GM23248 (cell line): ENCODE results near the gene SZT2. TPM values are rescaled to one million over a fixed set of nuclear protein-coding genes. Genes with fewer than 3 reads are reported as not detected.

Source experiments
- DNase-seq: peaks from one replicate; pipeline ENCODE4 v3.0.0-alpha.2; 2015
- H2AFZ ChIP-seq: fragments of 200-600 bp; sonication (generic); 2 replicates; pipeline ENCODE4 v1.6.1; 2016; ENCODE audit warnings: antibody characterized with exemption
- H3F3A ChIP-seq: fragments of 200-600 bp; sonication (generic); 2 replicates; pipeline ENCODE4 v1.6.1; 2016; ENCODE audit warnings: mild to moderate bottlenecking, antibody characterized with exemption, mixed run types; ENCODE audit not compliant: insufficient read depth
- H3K27ac ChIP-seq: fragments of 200-600 bp; sonication (generic); 2 replicates; pipeline ENCODE4 v1.5.1; 2016; ENCODE audit warnings: mild to moderate bottlenecking
- H3K27me3 ChIP-seq: fragments of 200-600 bp; sonication (generic); replicated peaks from 2 replicates; pipeline ENCODE4 v1.6.1; 2016; ENCODE audit warnings: mild to moderate bottlenecking; ENCODE audit not compliant: insufficient read depth
- H3K36me3 ChIP-seq: fragments of 200-600 bp; sonication (generic); 2 replicates; pipeline ENCODE4 v1.6.1; 2016; ENCODE audit warnings: low read depth, mild to moderate bottlenecking
- H3K4me1 ChIP-seq: fragments of 200-600 bp; sonication (generic); 2 replicates; pipeline ENCODE4 v1.6.1; 2016; ENCODE audit warnings: mild to moderate bottlenecking; ENCODE audit not compliant: insufficient read depth
- H3K4me2 ChIP-seq: fragments of 200-600 bp; sonication (generic); one replicate; pipeline ENCODE4 v1.6.1; 2016; ENCODE audit warnings: mild to moderate bottlenecking; ENCODE audit not compliant: unreplicated experiment
- H3K4me3 ChIP-seq: fragments of 200-600 bp; sonication (generic); 2 replicates; pipeline ENCODE4 v1.5.1; 2016; ENCODE audit warnings: mild to moderate bottlenecking
- H3K79me2 ChIP-seq: fragments of 200-600 bp; sonication (generic); 2 replicates; pipeline ENCODE4 v1.6.1; 2016; ENCODE audit warnings: mild to moderate bottlenecking; ENCODE audit not compliant: insufficient read depth
- H3K9ac ChIP-seq: fragments of 200-600 bp; sonication (generic); 2 replicates; pipeline ENCODE4 v1.6.1; 2016; ENCODE audit warnings: mild to moderate bottlenecking
- H3K9me2 ChIP-seq: fragments of 200-600 bp; sonication (generic); 2 replicates; pipeline ENCODE4 v1.6.1; 2016; ENCODE audit warnings: mixed run types, mild to moderate bottlenecking, moderate library complexity; ENCODE audit not compliant: insufficient read depth
- H3K9me3 ChIP-seq: fragments of 200-600 bp; sonication (generic); one replicate; pipeline ENCODE4 v1.6.1; 2017; ENCODE audit warnings: low read depth
- H4K20me1 ChIP-seq: fragments of 200-600 bp; sonication (generic); 2 replicates; pipeline ENCODE4 v1.6.0; 2016; ENCODE audit not compliant: insufficient read depth
- EZH2 ChIP-seq: fragments of 200-600 bp; sonication (generic); IDR thresholded peaks from 2 replicates; pipeline ENCODE4 v1.6.1; 2018; ENCODE audit warnings: antibody characterized with exemption, mild to moderate bottlenecking; ENCODE audit not compliant: insufficient read depth, poor library complexity, severe bottlenecking
- EZH2phosphoT487 ChIP-seq: fragments of 200-600 bp; sonication (generic); IDR thresholded peaks from 2 replicates; pipeline ENCODE4 v1.6.1; 2018; ENCODE audit warnings: antibody characterized with exemption, moderate library complexity, mild to moderate bottlenecking, low read depth; ENCODE audit not compliant: insufficient read depth
- WGBS, 2 experiments: methylation state at CpG; one replicate each; pipeline ENCODE4 v1.1.6; 2015 to 2017; ENCODE audit warnings: low lambda C conversion rate in 2 of 2, low coverage in 1 of 2; ENCODE audit errors: missing lambda C conversion rate in 2 of 2; 5-methylcytosine and 5-hydroxymethylcytosine counted together
- in situ Hi-C: fragments of 300-500 bp; cut with MboI; formaldehyde crosslinking; loops from 2 replicates; pipeline ENCODE4 v1.15.0; 2020
- polyA plus RNA-seq: library from polyadenylated mRNA; unstranded; fragments of >200 nt; fragmentation: Nextera tagmentation; extraction: Ambion mirVana; gene quantifications from 2 replicates; pipeline ENCODE4 v1.2.1, GENCODE V29; 2016
- total RNA-seq: library from RNA; depleted of rRNA; stranded (reverse); fragments of >200 nt; shearing (Covaris generic); gene quantifications from 2 replicates; pipeline ENCODE4 v1.2.3, GENCODE V29; 2014

Gene SZT2
- total and polyA plus RNA-seq, 2 experiments from 2014 or later = 6.4 to 12.6 TPM

- H3K4me2 ChIP-seq = no peak overlapping the region
- H3K27me3 ChIP-seq = no peaks in the 10 kb centered on the region
- H3K4me1 ChIP-seq = peaks cover 11% of the 10 kb centered on the region; the same call in 1 of the 2 replicates
- no peaks in the 10 kb centered on the region for H3K9me3 ChIP-seq
- no peaks in the 10 kb centered on the region for H3K36me3 ChIP-seq
- no peak overlapping the region for H3K27ac ChIP-seq
- peaks cover 16% of the 10 kb centered on the region for H3F3A ChIP-seq
- no peak overlapping the region for H3K9ac ChIP-seq
- H3K79me2 ChIP-seq = no peaks in the 10 kb centered on the region
- no peak overlapping the region for H2AFZ ChIP-seq
- no peak overlapping the region for H3K4me3 ChIP-seq
- WGBS, 2 experiments = 93 to 96% methylated on average over 5 of the region's 5 CpGs
- TF ChIP-seq EZH2phosphoT487 (no peak), EZH2 (no peak)
- in situ Hi-C loops = no loop called here
- no peaks in the 10 kb centered on the region for H4K20me1 ChIP-seq
- DNase-seq = no peak
- H3K9me2 ChIP-seq = no peaks in the 10 kb centered on the region
Observed at GRCh38 chr1:43346636-43347035, 43.1 kb upstream of the SZT2 start.

- TF ChIP-seq EZH2phosphoT487 = no peak
- TF ChIP-seq EZH2 = no peak
- Histone ChIP-seq H3K9me3 (no peaks in the 10 kb centered on the region), H3K36me3 (no peaks in the 10 kb centered on the region), H2AFZ (peak overlapping the region; percentile 78), H3K4me3 (peak overlapping the region; percentile 69), H3K9me2 (no peaks in the 10 kb centered on the region), H3K4me1 (peaks cover 11% of the 10 kb centered on the region; the same call in 1 of the 2 replicates), H4K20me1 (no peaks in the 10 kb centered on the region), H3F3A (peaks cover 16% of the 10 kb centered on the region), H3K27me3 (no peaks in the 10 kb centered on the region), H3K27ac (no peak overlapping the region), H3K4me2 (peak overlapping the region; percentile 79), H3K9ac (peak overlapping the region; percentile 42), H3K79me2 (no peaks in the 10 kb centered on the region)
- 19% methylated on average over 22 of the region's 22 CpGs for WGBS, 2 experiments
- in situ Hi-C loops = no loop called here
- no peak for DNase-seq
Observed at GRCh38 chr1:43348343-43348808, 41.3 kb upstream of the SZT2 start.

GRCh38 chr1:43348809-43349593, 40.7 kb upstream of the SZT2 start:
- H3K36me3 ChIP-seq = no peaks in the 10 kb centered on the region
- no peak for TF ChIP-seq EZH2
- no peak for TF ChIP-seq EZH2phosphoT487
- H3F3A ChIP-seq = peaks cover 16% of the 10 kb centered on the region
- peak; percentile 54 for DNase-seq
- no peaks in the 10 kb centered on the region for H4K20me1 ChIP-seq
- H3K27ac ChIP-seq = no peak overlapping the region
- H3K4me1 ChIP-seq = peaks cover 11% of the 10 kb centered on the region; the same call in 1 of the 2 replicates
- H3K4me2 ChIP-seq = peak overlapping the region; percentile 79
- no peaks in the 10 kb centered on the region for H3K9me2 ChIP-seq
- 9 to 18% methylated on average over 36 to 55 of the region's 72 CpGs for WGBS, 2 experiments
- in situ Hi-C loops = no loop called here
- peak overlapping the region; percentile 69 for H3K4me3 ChIP-seq
- no peaks in the 10 kb centered on the region for H3K79me2 ChIP-seq
- no peaks in the 10 kb centered on the region for H3K27me3 ChIP-seq
- H3K9me3 ChIP-seq = no peaks in the 10 kb centered on the region
- peak overlapping the region; percentile 78 for H2AFZ ChIP-seq
- H3K9ac ChIP-seq = peak overlapping the region; percentile 42

GRCh38 chr1:43349594-43350306, 39.9 kb upstream of the SZT2 start:
- DNase-seq = peak; percentile 50
- TF ChIP-seq EZH2 = no peak
- no peak for TF ChIP-seq EZH2phosphoT487
- Histone ChIP-seq H3K36me3 (no peaks in the 10 kb centered on the region), H3K4me1 (peaks cover 11% of the 10 kb centered on the region; the same call in 1 of the 2 replicates), H3K4me2 (peak overlapping the region; percentile 79), H3K27ac (no peak overlapping the region), H3K27me3 (no peaks in the 10 kb centered on the region), H3K4me3 (no peak overlapping the region; the same call in 1 of the 2 replicates), H3K79me2 (no peaks in the 10 kb centered on the region), H3K9ac (no peak overlapping the region), H3K9me2 (no peaks in the 10 kb centered on the region), H3K9me3 (no peaks in the 10 kb centered on the region), H2AFZ (peak overlapping the region; percentile 78), H3F3A (peaks cover 16% of the 10 kb centered on the region), H4K20me1 (no peaks in the 10 kb centered on the region)
- WGBS, 2 experiments = 65 to 75% methylated on average over 11 of the region's 11 CpGs
- in situ Hi-C loops = no loop called here
